K562 (cell line): ENCODE results near the gene PATL1. TPM values are rescaled to one million over a fixed set of nuclear protein-coding genes. Genes with fewer than 3 reads are reported as not detected.

Experiments used
- ATAC-seq: fragments of 200-7000 bp; cut with Tn5 transposase; 3 replicates; pipeline ENCODE4 v1.9.1; 2020; ENCODE audit warnings: moderate library complexity
- BruUV-seq: library from RNA; stranded (reverse); fragments of 400-500 nt; replicated peaks from 2 replicates; lab custom pipeline; 2021; lab: Mats Ljungman, UMichigan
- CTCF ChIA-PET: fragments of 300-600 bp; formaldehyde crosslinking; extraction: SDS; loops from one replicate; lab custom pipeline; 2021; ENCODE audit warnings: low intra/inter-chr PET ratio; lab: Yijun Ruan, JAX
- POLR2A ChIA-PET: fragments of 300-600, 350-650 bp; sonication (Branson Sonifier 250); formaldehyde crosslinking; extraction: SDS; loops from one replicate; lab custom pipeline; 2021; ENCODE audit warnings: antibody characterized with exemption, inconsistent platforms; lab: Yijun Ruan, JAX
- DNase-seq, 4 experiments: peaks; one replicate each; pipeline versions ENCODE4 v3.0.0 to v3.0.0-alpha.2; 2011 to 2018; ENCODE audit warnings: low spot score in 3 of 4, mixed read lengths in 3 of 4; ENCODE audit errors: extremely low read depth in 1 of 4
- FAIRE-seq: peaks from 2 replicates; lab custom pipeline; 2011; peaks lifted over from hg19 to GRCh38; lab: Jason Lieb, UNC
- H2AFZ ChIP-seq: 2 replicates; pipeline ENCODE4 v1.6.0; 2011; ENCODE audit warnings: low read depth, low read length, control low read depth, inconsistent platforms
- H3K27ac ChIP-seq: fragments of 200-600 bp; 3 replicates; pipeline ENCODE4 v1.8.0; 2011; ENCODE audit warnings: low read depth, mild to moderate bottlenecking, control low read depth, inconsistent platforms, low read length, moderate library complexity, mixed read lengths; ENCODE audit errors: extremely low read depth
- H3K27me3 ChIP-seq, 2 experiments: fragments of 300-600 bp in 1 of 2; 2 replicates in 1 of 2; 3 replicates in 1 of 2; pipeline versions ENCODE4 v1.6.0 to v1.8.0; 2011; ENCODE audit warnings: inconsistent platforms in 2 of 2, low read length in 2 of 2, mild to moderate bottlenecking in 1 of 2, mixed read lengths in 1 of 2, moderate library complexity in 1 of 2; ENCODE audit not compliant: control insufficient read depth in 2 of 2, insufficient read depth in 2 of 2
- H3K36me3 ChIP-seq: fragments of 300-600 bp; 3 replicates; pipeline ENCODE4 v1.8.0; 2011; ENCODE audit warnings: mild to moderate bottlenecking, low read length, inconsistent platforms; ENCODE audit not compliant: control insufficient read depth, insufficient read depth
- H3K4me1 ChIP-seq, 2 experiments: fragments of 200-600 bp in 1 of 2; replicated peaks in 1 of 2; 2 replicates in 1 of 2; 3 replicates in 1 of 2; pipeline versions ENCODE4 v1.5.1 to v1.8.0; 2011; ENCODE audit warnings: inconsistent platforms in 2 of 2, low read length in 2 of 2, mild to moderate bottlenecking in 1 of 2, mixed read lengths in 1 of 2, moderate library complexity in 1 of 2; ENCODE audit not compliant: control insufficient read depth in 2 of 2, insufficient read depth in 2 of 2
- H3K4me2 ChIP-seq: 2 replicates; pipeline ENCODE4 v1.6.1; 2011; ENCODE audit warnings: low read length, control low read depth, inconsistent platforms, mixed read lengths; ENCODE audit not compliant: insufficient read depth
- H3K4me3 ChIP-seq: fragments of 200-600 bp; sonication (generic), shearing (Covaris generic); 2 replicates; pipeline ENCODE4 v1.5.1; 2016; ENCODE audit warnings: control low read depth, inconsistent platforms
- H3K79me2 ChIP-seq: fragments of 200-600 bp; 3 replicates; pipeline ENCODE4 v1.8.0; 2011; ENCODE audit warnings: low read length, inconsistent platforms; ENCODE audit not compliant: control insufficient read depth, insufficient read depth
- H3K9ac ChIP-seq, 2 experiments: 2 replicates each; pipeline versions ENCODE4 v1.6.0 to v1.6.1; 2011; ENCODE audit warnings: low read depth in 2 of 2, low read length in 2 of 2, control low read depth in 1 of 2, inconsistent platforms in 1 of 2, mild to moderate bottlenecking in 1 of 2, mixed read lengths in 1 of 2; ENCODE audit not compliant: insufficient read depth in 1 of 2
- H3K9me1 ChIP-seq: one replicate; pipeline ENCODE4 v1.6.0; 2011; ENCODE audit warnings: inconsistent platforms, mild to moderate bottlenecking, low read length, moderate library complexity; ENCODE audit not compliant: control insufficient read depth, insufficient read depth
- H3K9me3 ChIP-seq: replicated peaks from 2 replicates; pipeline ENCODE4 v1.5.1; 2011; ENCODE audit warnings: low read depth, low read length, inconsistent platforms; ENCODE audit not compliant: control insufficient read depth, insufficient read depth
- H4K20me1 ChIP-seq: replicated peaks from 2 replicates; pipeline ENCODE4 v1.6.1; 2011; ENCODE audit warnings: low read length, inconsistent platforms, mixed read lengths; ENCODE audit not compliant: control insufficient read depth, insufficient read depth
- CHD2 ChIP-seq: IDR thresholded peaks from 2 replicates; pipeline ENCODE4 v1.6.1; 2011; ENCODE audit warnings: low read depth, low read length
- CREB3L1 ChIP-seq: fragments of 450-650 bp; IDR thresholded peaks from 2 replicates; pipeline ENCODE4 v1.6.1; 2014; ENCODE audit warnings: low read depth, mild to moderate bottlenecking, moderate library complexity, borderline replicate concordance
- EP400 ChIP-seq: fragments of 450-650 bp; IDR thresholded peaks from 2 replicates; pipeline ENCODE4 v1.6.1; 2017; ENCODE audit warnings: antibody characterized with exemption, mild to moderate bottlenecking, moderate library complexity
- HEY1 ChIP-seq: fragments of 250-450 bp; sonication (Bioruptor Pico); IDR thresholded peaks from 2 replicates; pipeline ENCODE4 v1.5.0; 2020; ENCODE audit warnings: mild to moderate bottlenecking, moderate library complexity, borderline replicate concordance
- HMG20B ChIP-seq: fragments of 250-450 bp; sonication (Bioruptor Pico); IDR thresholded peaks from 2 replicates; pipeline ENCODE4 v1.5.0; 2021; ENCODE audit warnings: mild to moderate bottlenecking
- JUN ChIP-seq, 2 experiments: sonication (generic) in 1 of 2; formaldehyde crosslinking in 1 of 2; IDR thresholded peaks; 2 replicates each; pipeline versions ENCODE4 v1.6.1 to v1.8.0; 2012 to 2022; ENCODE audit warnings: borderline replicate concordance in 2 of 2, mild to moderate bottlenecking in 2 of 2, improper control_type of control experiment in 1 of 2, low read depth in 1 of 2, low read length in 1 of 2, missing genetic modification reagents in 1 of 2
- KAT8 ChIP-seq: fragments of 450-650 bp; IDR thresholded peaks from 2 replicates; pipeline ENCODE4 v1.6.1; 2016; ENCODE audit warnings: low read depth, mild to moderate bottlenecking
- MAFG ChIP-seq: fragments of 450-650 bp; conservative IDR thresholded peaks from 2 replicates; pipeline ENCODE4 v1.6.1; 2016; ENCODE audit warnings: missing genetic modification characterization, missing compliant biosample characterization
- MAFK ChIP-seq: IDR thresholded peaks from 2 replicates; pipeline ENCODE4 v1.6.1; 2011; ENCODE audit warnings: low read length, improper control_type of control experiment
- NBN ChIP-seq: fragments of 450-650 bp; IDR thresholded peaks from 2 replicates; pipeline ENCODE4 v1.6.1; 2016; ENCODE audit warnings: low read depth, mild to moderate bottlenecking
- PHF21A ChIP-seq: fragments of 450-650 bp; IDR thresholded peaks from 2 replicates; pipeline ENCODE4 v1.6.1; 2017; ENCODE audit warnings: low read depth, borderline replicate concordance
- PTRF ChIP-seq: fragments of 450-650 bp; IDR thresholded peaks from 2 replicates; pipeline ENCODE4 v1.6.1; 2016; ENCODE audit warnings: mild to moderate bottlenecking, missing genetic modification characterization, missing compliant biosample characterization
- RBFOX2 ChIP-seq: fragments of 200-400 bp; formaldehyde crosslinking; IDR thresholded peaks from 2 replicates; pipeline ENCODE4 v1.6.1; 2017; ENCODE audit warnings: low read depth, mild to moderate bottlenecking, low read length, moderate library complexity
- RFX7 ChIP-seq: fragments of 250-450 bp; sonication (Bioruptor Pico); IDR thresholded peaks from 2 replicates; pipeline ENCODE4 v1.5.1; 2021; ENCODE audit warnings: mild to moderate bottlenecking
- SPI1 ChIP-seq: IDR thresholded peaks from 2 replicates; pipeline ENCODE4 v1.6.1; 2011; ENCODE audit warnings: low read depth, low read length, control low read depth, borderline replicate concordance
- TAF9B ChIP-seq: fragments of 450-650 bp; IDR thresholded peaks from 2 replicates; pipeline ENCODE4 v1.6.1; 2018; ENCODE audit warnings: mild to moderate bottlenecking; ENCODE audit not compliant: partially characterized antibody
- TSC22D4 ChIP-seq: fragments of 450-650 bp; IDR thresholded peaks from 2 replicates; pipeline ENCODE4 v1.6.1; 2016; ENCODE audit warnings: missing genetic modification characterization, missing biosample characterization, control low read depth
- XRCC4 ChIP-seq: IDR thresholded peaks from one replicate; pipeline ENCODE4 v1.6.1; 2011; ENCODE audit not compliant: insufficient read depth, insufficient read length; ENCODE audit errors: extremely low read depth
- ZNF197 ChIP-seq: fragments of 200-800 bp; sonication (Bioruptor generic); IDR thresholded peaks from 2 replicates; pipeline ENCODE4 v1.6.1; 2016; ENCODE audit warnings: low read depth, missing genetic modification characterization, missing compliant biosample characterization
- ZNF431 ChIP-seq: sonication (generic); formaldehyde crosslinking; IDR thresholded peaks from 2 replicates; pipeline ENCODE4 v1.8.0; 2022; ENCODE audit warnings: mild to moderate bottlenecking, missing genetic modification reagents
- ZNF76 ChIP-seq: fragments of 250-450 bp; sonication (Bioruptor Pico); IDR thresholded peaks from 2 replicates; pipeline ENCODE4 v1.4.0; 2020; ENCODE audit warnings: mild to moderate bottlenecking, moderate library complexity, borderline replicate concordance
- ZNF785 ChIP-seq: fragments of 250-450 bp; sonication (Bioruptor Pico); IDR thresholded peaks from 2 replicates; pipeline ENCODE4 v1.4.0; 2020; ENCODE audit warnings: mild to moderate bottlenecking
- WGBS: fragments of 100-300 bp; shearing (Covaris generic); methylation state at CpG from one replicate; pipeline ENCODE4 v1.1.6; 2016; ENCODE audit warnings: low coverage, mixed read lengths; ENCODE audit not compliant: insufficient coverage; ENCODE audit errors: missing lambda C conversion rate; 5-methylcytosine and 5-hydroxymethylcytosine counted together
- in situ Hi-C: fragments of 300-500 bp; cut with MboI; formaldehyde crosslinking; loops from 4 replicates; pipeline ENCODE4 v1.15.0; 2018; ENCODE audit warnings: inconsistent platforms, mixed read lengths
- intact Hi-C: fragments of 100-400 bp; cut with micrococcal nuclease; formaldehyde crosslinking; loops from 2 replicates; pipeline ENCODE4 v1.14.2; 2022
- polyA plus RNA-seq, 8 experiments: library from polyadenylated mRNA; depleted of rRNA in 4 of 8; stranded (reverse) in 5 of 8; unstranded in 3 of 8; fragments of >200 nt; fragmentation: Nextera tagmentation in 2 of 8; fragmentation: Illumina TruSeq in 1 of 8; extraction: Ambion mirVana in 2 of 8; extraction: Trizol in 1 of 8; gene quantifications; 2 replicates each; pipeline versions ENCODE4 v1.2.1 to v1.2.3, GENCODE V29; 2011 to 2014; ENCODE audit warnings: inconsistent platforms in 1 of 8, missing spikeins in 1 of 8
- total RNA-seq, 7 experiments: library from RNA; depleted of rRNA in 6 of 7; stranded (reverse); fragments of >200 nt in 6 of 7; fragmentation: Illumina TruSeq in 2 of 7; extraction: Trizol in 2 of 7; gene quantifications; 2 replicates each; pipeline versions ENCODE4 v1.2.1 to v1.2.3, GENCODE V29; 2011 to 2021; ENCODE audit warnings: low replicate concordance in 1 of 7

PATL1 gene
- total and polyA plus RNA-seq, 9 of the 15 experiments (the other 6 are each of a cell fraction or from before 2014, with no cell fraction given) = 3.2 to 48.0 (median 16.4) TPM

- intact Hi-C loops (loop anchor here (2.0 to 5.0 kb wide), 4 partner anchors 53 to 79 kb away; partner anchors contain the start of gene PATL1), in situ Hi-C loops (no loop called here)
- Histone ChIP-seq H3K4me3 (peak within 1 kb of the TSS; percentile 78), H3K27me3 (no peaks in the 10 kb centered on the region), H3K4me2 (peak within 1 kb of the TSS; percentile 100), H3K9me1 (no peaks in the 10 kb centered on the region), H3K9ac (peak within 1 kb of the TSS; percentile 83 to 97), H4K20me1 (0 out of 2 replicates have a peak, but pooled peaks cover 6% of the 10 kb centered on the region), H3K4me1 (peaks cover 8 to 42% of the 10 kb centered on the region in 2 experiments), H3K79me2 (peaks cover 43% of the 10 kb centered on the region), H3K27ac (peak within 1 kb of the TSS; percentile 93), H3K9me3 (no peaks in the 10 kb centered on the region), H2AFZ (peak within 1 kb of the TSS; percentile 97), H3K36me3 (peaks cover 30% of the 10 kb centered on the region)
- DNase-seq (peak; percentile 98 to 100 (median 98)), ATAC-seq (peak; percentile 94), FAIRE-seq (peak; percentile 99)
- BruUV-seq = no TSS peak
- under 1% methylated on average over 45 of the region's 55 CpGs for WGBS
- CTCF ChIA-PET = no interaction called here
- POLR2A ChIA-PET = interaction anchor here (0.6 to 3.8 kb wide), 20 partner anchors 9 to 186 kb away, joined by 3 to 33 read pairs (median 4); partner anchors contain the start of gene PATL1
- TF ChIP-seq CREB3L1 (peak; percentile 100), JUN (IDR thresholded peaks at IDR 0.05; ENCODE audit: borderline replicate concordance, low read depth, low read length) (no peak; the same call in none of the 2 replicates), JUN (CRISPR knock-in tag; IDR thresholded peaks at IDR 0.05; ENCODE audit: borderline replicate concordance) (no peak), MAFG (tag) (no peak), TSC22D4 (tag) (no peak), HMG20B (no peak), XRCC4 (no peak), ZNF431 (CRISPR knock-in tag) (0 out of 2 replicates have a peak, but pooled peaks have one; percentile 26), RFX7 (CRISPR knock-in tag) (no peak), PHF21A (no peak), ZNF76 (CRISPR knock-in tag) (no peak), KAT8 (no peak), SPI1 (no peak), TAF9B (no peak), RBFOX2 (peak; percentile 94), NBN (peak; percentile 51; the same call in 1 of the 2 replicates), ZNF197 (CRISPR knock-in tag) (no peak), HEY1 (CRISPR knock-in tag) (no peak), CHD2 (peak; percentile 95), MAFK (no peak), EP400 (peak; percentile 99), PTRF (tag) (no peak), ZNF785 (CRISPR knock-in tag) (no peak)
These were observed 53.0 kb downstream of the PATL1 start, which contains the start of gene OSBP for GRCh38 chr11:59615637-59616395. OSBP (minus strand) TSS chr11:59615774; CDS start chr11:59615664, 110 bp downstream.
